Ovary (tissue), 3 donors: ENCODE results near the gene CEPT1.

ENCODE experiments used
- CTCF ChIP-seq, 3 donors: fragments of 450-650 bp in 2 of 3; fragments of 200-600 bp in 1 of 3; IDR thresholded peaks; one replicate each; pipeline versions ENCODE4 v1.5.1 to v1.8.0; 2016 to 2022; ENCODE audit warnings: antibody characterized with exemption in 3 of 3, mild to moderate bottlenecking in 1 of 3
- POLR2A ChIP-seq: fragments of 450-650 bp; IDR thresholded peaks from one replicate; pipeline ENCODE4 v1.6.1; 2017; ENCODE audit warnings: antibody characterized with exemption, mild to moderate bottlenecking, moderate library complexity
- donor health status: DM: no; HTN: no; CAD: no.

DNA sequence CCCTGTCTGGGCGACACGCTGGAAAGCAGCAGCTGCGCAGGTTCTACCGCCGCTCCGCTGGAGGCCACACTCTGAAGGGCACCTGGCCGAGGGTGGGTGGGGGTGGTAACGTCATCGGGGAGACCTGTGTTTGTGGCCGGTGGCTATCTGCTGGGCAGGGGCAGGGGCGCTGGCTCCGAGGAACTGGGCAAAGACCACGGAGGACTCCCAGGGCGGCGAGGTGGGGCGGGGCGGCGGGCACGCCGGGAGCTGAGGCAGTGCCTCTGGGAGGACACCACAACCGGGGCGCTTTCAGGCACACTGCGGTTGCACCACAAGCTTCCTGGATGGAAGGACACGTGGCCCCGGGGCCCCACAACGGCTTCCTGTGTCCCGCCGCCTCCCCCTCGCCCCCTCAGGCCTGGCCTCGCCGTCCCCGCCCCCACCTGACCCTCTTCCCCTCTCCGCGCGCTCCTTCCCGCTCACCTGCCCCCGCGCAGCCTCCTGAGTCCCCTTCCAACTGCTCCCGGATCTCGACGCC lies 63.7 kb downstream of the CEPT1 start:
- no peak for TF ChIP-seq POLR2A
- no peak for TF ChIP-seq CTCF (IDR thresholded peaks at IDR 0.05)
